ENCODE data around the gene ELK3. TPM values are rescaled to one million over a fixed set of nuclear protein-coding genes. Genes with fewer than 3 reads are reported as not detected.

Gene ELK3
- total and polyA plus RNA-seq, 2 of the 8 experiments (the other 6 are each of a cell fraction or from before 2014, with no cell fraction given) = 3.5 to 14.3 TPM

DNA sequence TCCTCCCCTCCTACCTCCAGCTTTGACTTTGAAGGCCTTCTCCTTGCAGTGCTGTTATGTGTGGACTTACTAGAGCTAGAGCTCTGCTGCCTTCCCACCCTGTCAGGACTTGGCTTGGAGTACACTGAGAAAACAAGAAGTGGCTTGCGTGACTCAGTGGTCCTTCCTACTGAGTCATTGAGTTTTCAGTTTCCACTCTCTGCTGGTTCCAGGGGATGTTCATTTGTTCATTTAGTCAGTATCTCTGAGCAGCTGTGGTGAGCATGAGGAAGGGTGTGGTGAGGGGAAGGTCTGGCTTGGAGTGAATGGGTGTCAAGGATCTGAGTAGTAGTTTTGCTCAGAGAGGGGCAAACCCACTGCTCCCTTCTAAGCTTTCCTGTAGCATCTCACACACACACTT is 17.2 kb upstream of the ELK3 start:
- H3K36me3 ChIP-seq (ENCODE audit: control insufficient read depth in 2 of 4, insufficient read depth in 4 of 4, low read length in 3 of 4) = no peaks in the 10 kb centered on the region
- 82% methylated on average over 1 of the region's 1 CpG; no CpG with 5 or more reads in 1 of the 2 experiments for WGBS, 2 experiments (ENCODE audit: extremely low coverage in 1 of 2, insufficient coverage in 1 of 2, insufficient read length in 1 of 2, insufficient replicate concordance in 2 of 2, low coverage in 1 of 2, low lambda C conversion rate in 2 of 2, missing lambda C conversion rate in 1 of 2)
- H3K79me1 ChIP-seq (ENCODE audit: low read depth, low read length) = no peaks in the 10 kb centered on the region
- FAIRE-seq (no peak), DNase-seq (ENCODE audit: low read depth in 1 of 2, low spot score in 2 of 2) (no peak)
- no peak overlapping the region for H3K18ac ChIP-seq (ENCODE audit: extremely low read depth, low read length)
- H3K4ac ChIP-seq (replicated peaks; ENCODE audit: insufficient read length, low read depth, low read length) = no peak overlapping the region
- H2BK12ac ChIP-seq (ENCODE audit: low read depth, low read length) = no peak overlapping the region
- no peak overlapping the region for H2BK20ac ChIP-seq (ENCODE audit: low read length)
- no peak overlapping the region for H3K14ac ChIP-seq (ENCODE audit: insufficient read length)
- no peak overlapping the region for H3K9ac ChIP-seq (replicated peaks in 1 of 4; ENCODE audit: extremely low read depth in 1 of 4, low read depth in 3 of 4, low read length in 3 of 4)
- ChIA-PET CTCF (ENCODE audit: partially characterized antibody) (no interaction called here), POLR2A (ENCODE audit: partially characterized antibody) (no interaction called here)
- peaks cover 0 to 9% of the 10 kb centered on the region in 2 experiments; a peak in 1 of 4 replicates for H3K9me3 ChIP-seq (ENCODE audit: insufficient read depth in 2 of 2, low read depth in 1 of 2, low read length in 1 of 2)
- H4K8ac ChIP-seq (ENCODE audit: extremely low read depth, insufficient read depth, low read length) = no peak overlapping the region
- H3K23ac ChIP-seq (ENCODE audit: insufficient read length) = no peak overlapping the region
- no peak overlapping the region for H3K4me3 ChIP-seq (ENCODE audit: extremely low read depth in 1 of 4, insufficient read depth in 2 of 4, low read depth in 3 of 4, low read length in 4 of 4)
- H2BK5ac ChIP-seq (ENCODE audit: low read depth, low read length) = no peak overlapping the region
- H3K27me3 ChIP-seq (replicated peaks in 1 of 4; ENCODE audit: control insufficient read depth in 3 of 4, extremely low read depth in 1 of 4, insufficient read depth in 3 of 4, low read length in 3 of 4) = no peaks in the 10 kb centered on the region
- H4K5ac ChIP-seq (ENCODE audit: insufficient read length, low read depth, low read length) = no peak overlapping the region
- TF ChIP-seq KDM5A (IDR thresholded peaks at IDR 0.05; ENCODE audit: low read length) (no peak), POLR2A (IDR thresholded peaks at IDR 0.05; ENCODE audit: control extremely low read depth in 1 of 2, low read depth in 2 of 2, low read length in 2 of 2) (no peak), EZH2 (IDR thresholded peaks at IDR 0.05; ENCODE audit: low read depth, low read length, severe bottlenecking) (no peak), BCL11A (IDR thresholded peaks at IDR 0.05; ENCODE audit: low read depth in 2 of 2, low read length in 2 of 2) (no peak), RFX5 (IDR thresholded peaks at IDR 0.05; ENCODE audit: borderline replicate concordance, low read depth, low read length) (no peak)
- TF ChIP-seq, protein P1, sequence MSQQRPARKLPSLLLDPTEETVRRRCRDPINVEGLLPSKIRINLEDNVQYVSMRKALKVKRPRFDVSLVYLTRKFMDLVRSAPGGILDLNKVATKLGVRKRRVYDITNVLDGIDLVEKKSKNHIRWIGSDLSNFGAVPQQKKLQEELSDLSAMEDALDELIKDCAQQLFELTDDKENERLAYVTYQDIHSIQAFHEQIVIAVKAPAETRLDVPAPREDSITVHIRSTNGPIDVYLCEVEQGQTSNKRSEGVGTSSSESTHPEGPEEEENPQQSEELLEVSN (IDR thresholded peaks at IDR 0.05) = no peak
- TF ChIP-seq, protein P2, sequence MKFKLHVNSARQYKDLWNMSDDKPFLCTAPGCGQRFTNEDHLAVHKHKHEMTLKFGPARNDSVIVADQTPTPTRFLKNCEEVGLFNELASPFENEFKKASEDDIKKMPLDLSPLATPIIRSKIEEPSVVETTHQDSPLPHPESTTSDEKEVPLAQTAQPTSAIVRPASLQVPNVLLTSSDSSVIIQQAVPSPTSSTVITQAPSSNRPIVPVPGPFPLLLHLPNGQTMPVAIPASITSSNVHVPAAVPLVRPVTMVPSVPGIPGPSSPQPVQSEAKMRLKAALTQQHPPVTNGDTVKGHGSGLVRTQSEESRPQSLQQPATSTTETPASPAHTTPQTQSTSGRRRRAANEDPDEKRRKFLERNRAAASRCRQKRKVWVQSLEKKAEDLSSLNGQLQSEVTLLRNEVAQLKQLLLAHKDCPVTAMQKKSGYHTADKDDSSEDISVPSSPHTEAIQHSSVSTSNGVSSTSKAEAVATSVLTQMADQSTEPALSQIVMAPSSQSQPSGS (IDR thresholded peaks at IDR 0.05; ENCODE audit: low read length) = no peak
- no peaks in the 10 kb centered on the region for H3K4me1 ChIP-seq (replicated peaks in 1 of 4; ENCODE audit: control insufficient read depth in 3 of 4, insufficient read depth in 4 of 4, low read length in 3 of 4)
- H3K27ac ChIP-seq (ENCODE audit: low read depth, low read length) = no peak overlapping the region
- no peaks in the 10 kb centered on the region for H3K23me2 ChIP-seq (ENCODE audit: low read depth, low read length)
- no peaks in the 10 kb centered on the region for H4K20me1 ChIP-seq (replicated peaks in 1 of 2; ENCODE audit: control insufficient read depth in 1 of 2, insufficient read depth in 2 of 2, low read length in 2 of 2)
- no peak overlapping the region for H2AFZ ChIP-seq (ENCODE audit: low read length)
- no peak overlapping the region for H3K4me2 ChIP-seq (ENCODE audit: insufficient read depth in 1 of 2, low read depth in 2 of 2, low read length in 2 of 2)
- H2BK120ac ChIP-seq (replicated peaks; ENCODE audit: low read depth, low read length) = no peak overlapping the region
- no peak overlapping the region for H4K91ac ChIP-seq (replicated peaks; ENCODE audit: insufficient read length, low read length)
- no peak overlapping the region for H3K56ac ChIP-seq (replicated peaks; ENCODE audit: insufficient read length, low read depth, low read length)
- no peaks in the 10 kb centered on the region for H3K79me2 ChIP-seq (ENCODE audit: control insufficient read depth in 1 of 2, insufficient read depth in 2 of 2, low read length in 2 of 2)
- H2BK15ac ChIP-seq (ENCODE audit: low read length) = no peak overlapping the region
- H2AK5ac ChIP-seq (ENCODE audit: low read depth, low read length) = no peak overlapping the region
